Measurements from ENCODE around the gene NR1H2. TPM values are rescaled to one million over a fixed set of nuclear protein-coding genes. Genes with fewer than 3 reads are reported as not detected.

The NR1H2 gene
- total RNA-seq, 4 donors from 2014 or later: 73.5 to 93.5 (median 82.0) TPM

DNA sequence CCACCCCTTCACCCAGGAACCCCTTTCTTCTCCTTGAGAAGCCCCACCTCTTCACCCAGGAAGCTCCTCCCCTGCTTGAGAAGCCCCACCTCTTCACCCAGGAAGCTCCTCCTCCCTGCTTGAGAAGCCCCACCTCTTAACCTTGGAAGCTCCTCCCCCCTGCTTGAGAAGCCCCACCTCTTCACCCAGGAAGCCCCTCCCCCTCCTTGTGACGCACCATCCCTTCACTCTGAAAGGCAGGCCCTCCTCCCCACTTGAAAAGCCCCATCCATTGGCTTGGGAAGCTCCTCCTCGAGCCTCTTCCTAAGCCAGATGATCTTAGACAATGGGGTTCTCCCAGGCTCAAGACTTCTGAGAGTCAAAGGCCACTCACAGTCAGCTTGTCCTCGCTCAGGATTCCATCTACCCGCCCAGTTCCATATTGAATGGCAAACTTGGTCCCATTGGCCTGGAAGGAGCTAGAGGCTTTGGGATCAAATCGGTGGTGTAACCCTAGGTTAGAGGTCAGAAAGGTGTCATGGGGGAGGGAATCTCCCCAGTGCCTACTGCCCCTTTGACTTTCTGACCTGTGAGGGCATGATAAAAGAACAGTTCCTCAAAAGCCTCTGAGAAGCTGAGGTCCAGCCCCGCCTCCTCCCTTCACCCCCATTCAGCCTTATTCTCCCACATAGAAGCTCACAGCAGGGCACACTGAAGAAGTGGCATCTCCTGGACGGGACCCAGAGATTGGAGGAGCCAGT lies 14.8 kb upstream of the NR1H2 start:
- TF ChIP-seq CTCF (IDR thresholded peaks at IDR 0.05): no peak
- no peak for ATAC-seq (ENCODE audit: low FRiP score)
- no peak for DNase-seq (ENCODE audit: low spot score)

GRCh38 chr19:50362030-50362412 lies 14.2 kb upstream of the NR1H2 start:
- TF ChIP-seq CTCF (IDR thresholded peaks at IDR 0.05): no peak
- DNase-seq (ENCODE audit: low spot score) (no peak), ATAC-seq (ENCODE audit: low FRiP score) (no peak)

DNA sequence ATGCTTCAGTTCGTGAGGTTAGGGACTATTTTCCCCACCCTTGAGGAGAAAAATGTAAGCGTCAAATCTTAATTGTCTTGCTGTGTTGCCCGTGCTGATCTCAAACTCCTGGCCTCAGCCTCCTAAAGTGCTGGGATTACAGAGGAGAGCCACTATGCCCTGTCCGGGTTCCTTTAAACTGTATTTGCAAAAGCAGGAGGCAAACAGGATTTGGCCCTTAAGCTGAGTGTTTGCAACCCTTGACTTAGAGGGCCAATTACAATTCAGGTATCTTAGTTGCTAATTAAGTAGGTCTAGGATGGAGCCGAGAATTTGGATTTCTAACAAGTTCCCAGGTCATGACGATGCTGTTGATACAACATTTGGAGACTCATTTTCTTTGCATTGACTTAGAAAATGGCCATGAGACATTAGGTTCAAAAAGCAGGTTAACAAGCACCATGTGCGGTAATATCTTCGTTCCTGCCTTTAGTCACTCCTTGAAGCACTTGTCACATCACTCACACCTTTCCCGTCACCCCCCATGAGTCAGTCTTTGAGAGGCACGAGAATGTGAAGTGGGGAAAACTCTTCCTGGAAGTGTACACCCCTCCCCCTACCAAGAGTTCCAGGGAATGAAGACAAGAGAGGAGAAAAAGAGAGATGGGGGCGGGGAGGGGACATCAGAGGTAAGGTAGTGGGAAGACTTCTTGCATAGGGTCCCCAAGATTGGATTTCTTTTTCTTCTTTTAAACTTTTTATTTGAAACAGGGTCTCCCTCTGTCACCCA lies 13.4 kb upstream of the NR1H2 start:
- TF ChIP-seq CTCF (IDR thresholded peaks at IDR 0.05): no peak
- ATAC-seq (ENCODE audit: low FRiP score) (no peak), DNase-seq (ENCODE audit: low spot score) (no peak)

- DNase-seq (ENCODE audit: low spot score) (no peak), ATAC-seq (ENCODE audit: low FRiP score) (no peak)
- TF ChIP-seq CTCF (IDR thresholded peaks at IDR 0.05): no peak
Observed at GRCh38 chr19:50365434-50366306, 10.6 kb upstream of the NR1H2 start, which contains the start of gene NAPSA. Gene NAPSA, minus strand, starts transcription at chr19:50365639. Its CDS starts 18 bp downstream, at chr19:50365621.

DNA sequence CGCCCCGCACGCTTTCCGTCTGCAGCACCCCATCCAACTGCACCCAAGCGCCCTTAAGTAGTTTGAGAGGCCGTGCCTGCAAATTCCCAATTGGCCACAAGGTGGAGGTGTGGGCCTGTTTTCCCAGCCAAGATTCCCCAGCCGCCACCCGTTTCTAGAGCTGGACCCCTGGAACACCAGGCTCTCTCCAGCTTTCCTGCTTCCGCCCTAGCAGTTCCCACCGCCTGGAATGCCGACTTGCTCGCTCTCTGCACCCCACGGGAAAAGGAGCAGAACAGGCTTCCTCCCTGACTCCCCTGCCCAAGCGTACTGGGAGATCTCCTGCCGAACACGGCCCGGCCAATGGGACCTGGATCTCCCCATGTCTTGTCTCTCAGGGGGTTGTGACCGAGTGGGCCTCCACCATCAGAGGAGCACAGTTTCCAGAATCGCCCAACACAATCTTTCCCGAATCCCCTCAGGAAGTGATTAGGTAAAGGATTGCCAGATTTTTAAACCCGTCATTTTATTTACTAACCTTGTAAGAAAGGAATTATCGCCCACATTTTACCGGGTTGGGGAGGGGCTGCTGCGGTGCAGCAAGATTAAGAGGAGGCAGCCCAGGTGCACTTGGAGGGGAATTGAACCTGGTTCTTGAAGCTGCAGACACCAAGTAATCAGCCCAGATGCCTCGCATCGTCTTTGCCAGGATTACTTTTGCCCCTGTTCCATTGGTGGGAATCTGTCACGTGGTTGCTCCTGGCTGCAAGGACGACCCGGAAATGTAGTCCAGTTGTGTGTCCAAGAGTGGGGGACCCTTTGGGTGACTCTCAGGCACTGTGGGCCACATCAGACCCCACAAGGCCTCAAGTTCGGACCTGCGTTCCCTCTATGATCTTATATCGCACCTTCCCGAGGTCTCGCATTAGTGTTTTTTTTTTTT lies 7.3 kb upstream of the NR1H2 start:
- peak in 1 of 3 donors; percentile 52 for TF ChIP-seq CTCF (IDR thresholded peaks at IDR 0.05)
- DNase-seq (ENCODE audit: low spot score) (peak; percentile 91), ATAC-seq (ENCODE audit: low FRiP score) (peak; percentile 87)

GRCh38 chr19:50371914-50372475 lies 4.3 kb upstream of the NR1H2 start:
- ATAC-seq (ENCODE audit: low FRiP score) (no peak), DNase-seq (ENCODE audit: low spot score) (no peak)
- TF ChIP-seq CTCF (IDR thresholded peaks at IDR 0.05): no peak
